ENCODE data around the gene CCDC57. TPM values are rescaled to one million over a fixed set of nuclear protein-coding genes. Genes with fewer than 3 reads are reported as not detected.

Gene CCDC57
- total and polyA plus RNA-seq, 2 of the 8 experiments (the other 6 are each of a cell fraction or from before 2014, with no cell fraction given), result 8.4 to 12.9 TPM

DNA sequence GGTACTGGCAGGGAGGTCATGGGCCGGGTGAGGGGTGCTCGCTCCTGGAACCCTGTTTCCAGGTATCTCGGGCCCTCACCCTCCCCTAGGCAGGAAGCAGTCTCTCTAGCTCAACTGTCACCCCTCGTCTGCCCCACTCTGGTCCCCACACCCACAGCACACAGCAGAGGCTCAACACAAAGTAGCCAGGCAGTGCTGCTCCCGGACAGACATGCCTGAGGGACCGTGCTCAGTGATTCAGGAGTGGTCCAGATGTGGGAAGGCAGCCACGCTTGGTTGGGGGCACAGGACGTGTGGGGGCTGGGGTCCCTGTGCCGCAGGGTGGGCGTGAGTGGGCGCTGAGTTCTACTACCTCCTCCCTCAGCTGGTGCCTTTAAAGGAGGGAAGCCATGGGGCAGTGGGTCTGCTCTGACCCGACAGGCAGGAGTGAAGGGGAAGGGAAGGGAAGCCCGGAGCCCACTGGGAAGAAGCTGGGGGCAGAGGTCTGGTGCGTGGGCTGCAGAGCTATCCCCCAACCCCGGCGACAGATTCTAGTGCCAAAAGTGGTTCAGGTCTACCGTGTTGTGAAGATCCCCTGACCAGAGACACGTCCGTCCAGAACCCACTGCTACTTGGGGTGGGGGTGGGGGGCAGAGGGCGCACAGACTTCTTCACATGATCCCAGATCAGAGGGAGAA is 28.0 kb upstream of the CCDC57 start:
- Histone ChIP-seq H2BK15ac (ENCODE audit: low read length) (no peak overlapping the region), H3K56ac (replicated peaks; ENCODE audit: insufficient read length, low read depth, low read length) (no peak overlapping the region), H3K4ac (replicated peaks; ENCODE audit: insufficient read length, low read depth, low read length) (no peak overlapping the region), H3K27me3 (replicated peaks in 1 of 4; ENCODE audit: control insufficient read depth in 3 of 4, extremely low read depth in 1 of 4, insufficient read depth in 3 of 4, low read length in 3 of 4) (no peaks in the 10 kb centered on the region), H3K36me3 (ENCODE audit: control insufficient read depth in 2 of 4, insufficient read depth in 4 of 4, low read length in 3 of 4) (peaks cover 15 to 43% (median 28%) of the 10 kb centered on the region in 4 experiments), H2AFZ (ENCODE audit: low read length) (no peak overlapping the region), H3K18ac (ENCODE audit: extremely low read depth, low read length) (no peak overlapping the region; the same call in 1 of the 2 replicates), H2BK12ac (ENCODE audit: low read depth, low read length) (no peak overlapping the region), H4K91ac (replicated peaks; ENCODE audit: insufficient read length, low read length) (no peak overlapping the region), H3K23ac (ENCODE audit: insufficient read length) (no peak overlapping the region), H3K79me1 (ENCODE audit: low read depth, low read length) (peaks cover 10% of the 10 kb centered on the region), H3K9me3 (ENCODE audit: insufficient read depth in 2 of 2, low read depth in 1 of 2, low read length in 1 of 2) (no peaks in the 10 kb centered on the region; a peak in 1 of 4 replicates), H4K5ac (ENCODE audit: insufficient read length, low read depth, low read length) (no peak overlapping the region), H3K14ac (ENCODE audit: insufficient read length) (no peak overlapping the region), H2AK5ac (ENCODE audit: low read depth, low read length) (no peak overlapping the region), H2BK5ac (ENCODE audit: low read depth, low read length) (no peak overlapping the region), H2BK20ac (ENCODE audit: low read length) (no peak overlapping the region), H3K4me2 (ENCODE audit: insufficient read depth in 1 of 2, low read depth in 2 of 2, low read length in 2 of 2) (no peak overlapping the region), H3K4me1 (replicated peaks in 1 of 4; ENCODE audit: control insufficient read depth in 3 of 4, insufficient read depth in 4 of 4, low read length in 3 of 4) (peaks cover 0 to 4% (median 1%) of the 10 kb centered on the region in 4 experiments; a peak in 4 of 7 replicates), H3K79me2 (ENCODE audit: control insufficient read depth in 1 of 2, insufficient read depth in 2 of 2, low read length in 2 of 2) (peaks cover 0 to 12% of the 10 kb centered on the region in 2 experiments; a peak in 1 of 4 replicates), H4K20me1 (replicated peaks in 1 of 2; ENCODE audit: control insufficient read depth in 1 of 2, insufficient read depth in 2 of 2, low read length in 2 of 2) (peaks cover 30 to 34% of the 10 kb centered on the region in 2 experiments), H3K9ac (replicated peaks in 1 of 4; ENCODE audit: extremely low read depth in 1 of 4, low read depth in 3 of 4, low read length in 3 of 4) (no peak overlapping the region), H4K8ac (ENCODE audit: extremely low read depth, insufficient read depth, low read length) (peak overlapping the region; percentile 19; the same call in 1 of the 2 replicates), H3K4me3 (ENCODE audit: extremely low read depth in 1 of 4, insufficient read depth in 2 of 4, low read depth in 3 of 4, low read length in 4 of 4) (no peak overlapping the region), H3K27ac (ENCODE audit: low read depth, low read length) (no peak overlapping the region), H2BK120ac (replicated peaks; ENCODE audit: low read depth, low read length) (no peak overlapping the region), H3K23me2 (ENCODE audit: low read depth, low read length) (no peaks in the 10 kb centered on the region; the same call in 1 of the 2 replicates)
- DNase-seq (ENCODE audit: low read depth in 1 of 2, low spot score in 2 of 2), result no peak
- no peak for FAIRE-seq
- ChIA-PET CTCF (ENCODE audit: partially characterized antibody) (interaction anchor here (1.8 kb wide), 1 partner anchor 60 kb away, joined by 5 read pairs; no protein-coding TSS in a partner anchor), POLR2A (ENCODE audit: partially characterized antibody) (interaction anchor here (1.2 to 2.4 kb wide), 8 partner anchors 8 to 52 kb away, joined by 3 to 10 read pairs (median 4); partner anchors contain the start of genes CCDC57, CSNK1D and SLC16A3)
- 79% methylated on average over 19 of the region's 20 CpGs; no CpG with 5 or more reads in 1 of the 2 experiments for WGBS, 2 experiments (ENCODE audit: extremely low coverage in 1 of 2, insufficient coverage in 1 of 2, insufficient read length in 1 of 2, insufficient replicate concordance in 2 of 2, low coverage in 1 of 2, low lambda C conversion rate in 2 of 2, missing lambda C conversion rate in 1 of 2)
- TF ChIP-seq, protein P1, sequence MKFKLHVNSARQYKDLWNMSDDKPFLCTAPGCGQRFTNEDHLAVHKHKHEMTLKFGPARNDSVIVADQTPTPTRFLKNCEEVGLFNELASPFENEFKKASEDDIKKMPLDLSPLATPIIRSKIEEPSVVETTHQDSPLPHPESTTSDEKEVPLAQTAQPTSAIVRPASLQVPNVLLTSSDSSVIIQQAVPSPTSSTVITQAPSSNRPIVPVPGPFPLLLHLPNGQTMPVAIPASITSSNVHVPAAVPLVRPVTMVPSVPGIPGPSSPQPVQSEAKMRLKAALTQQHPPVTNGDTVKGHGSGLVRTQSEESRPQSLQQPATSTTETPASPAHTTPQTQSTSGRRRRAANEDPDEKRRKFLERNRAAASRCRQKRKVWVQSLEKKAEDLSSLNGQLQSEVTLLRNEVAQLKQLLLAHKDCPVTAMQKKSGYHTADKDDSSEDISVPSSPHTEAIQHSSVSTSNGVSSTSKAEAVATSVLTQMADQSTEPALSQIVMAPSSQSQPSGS (IDR thresholded peaks at IDR 0.05; ENCODE audit: low read length), result no peak
- TF ChIP-seq SP1 (IDR thresholded peaks at IDR 0.05; ENCODE audit: low read depth, low read length), result no peak
- no peak for TF ChIP-seq YY1 (IDR thresholded peaks at IDR 0.05; ENCODE audit: low read depth, low read length)
- no peak for TF ChIP-seq CBX8 (IDR thresholded peaks at IDR 0.05; ENCODE audit: borderline replicate concordance, low read depth, low read length)
- TF ChIP-seq, protein P2, sequence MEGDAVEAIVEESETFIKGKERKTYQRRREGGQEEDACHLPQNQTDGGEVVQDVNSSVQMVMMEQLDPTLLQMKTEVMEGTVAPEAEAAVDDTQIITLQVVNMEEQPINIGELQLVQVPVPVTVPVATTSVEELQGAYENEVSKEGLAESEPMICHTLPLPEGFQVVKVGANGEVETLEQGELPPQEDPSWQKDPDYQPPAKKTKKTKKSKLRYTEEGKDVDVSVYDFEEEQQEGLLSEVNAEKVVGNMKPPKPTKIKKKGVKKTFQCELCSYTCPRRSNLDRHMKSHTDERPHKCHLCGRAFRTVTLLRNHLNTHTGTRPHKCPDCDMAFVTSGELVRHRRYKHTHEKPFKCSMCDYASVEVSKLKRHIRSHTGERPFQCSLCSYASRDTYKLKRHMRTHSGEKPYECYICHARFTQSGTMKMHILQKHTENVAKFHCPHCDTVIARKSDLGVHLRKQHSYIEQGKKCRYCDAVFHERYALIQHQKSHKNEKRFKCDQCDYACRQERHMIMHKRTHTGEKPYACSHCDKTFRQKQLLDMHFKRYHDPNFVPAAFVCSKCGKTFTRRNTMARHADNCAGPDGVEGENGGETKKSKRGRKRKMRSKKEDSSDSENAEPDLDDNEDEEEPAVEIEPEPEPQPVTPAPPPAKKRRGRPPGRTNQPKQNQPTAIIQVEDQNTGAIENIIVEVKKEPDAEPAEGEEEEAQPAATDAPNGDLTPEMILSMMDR (IDR thresholded peaks at IDR 0.05; ENCODE audit: control extremely low read depth in 1 of 3, insufficient read depth in 1 of 3, low read depth in 1 of 3, low read length in 3 of 3), result no peak
